Ectodermal cell (in vitro differentiated cells): ENCODE results near the gene SPTBN1.
"Not testable (repeated sequence)": the region's sequence is repeated elsewhere in the genome, so short reads cannot be mapped to it uniquely, and the experiment has no call there.

Experiments used
- H3K27ac ChIP-seq: 2 replicates; pipeline ENCODE4 v1.7.0; 2013; ENCODE audit warnings: mild to moderate bottlenecking, low read depth, low read length; ENCODE audit not compliant: insufficient read depth, poor library complexity, severe bottlenecking
- H3K27me3 ChIP-seq: 2 replicates; pipeline ENCODE4 v1.7.0; 2013; ENCODE audit warnings: mild to moderate bottlenecking, low read length; ENCODE audit not compliant: insufficient read depth, control insufficient read depth, poor library complexity, severe bottlenecking
- H3K36me3 ChIP-seq: one replicate; pipeline ENCODE4 v1.7.0; 2013; ENCODE audit warnings: low read length; ENCODE audit not compliant: control insufficient read depth, insufficient read depth
- H3K4me1 ChIP-seq: one replicate; pipeline ENCODE4 v1.7.0; 2013; ENCODE audit warnings: low read length; ENCODE audit not compliant: control insufficient read depth, insufficient read depth
- H3K4me3 ChIP-seq: 2 replicates; pipeline ENCODE4 v1.7.0; 2013; ENCODE audit warnings: low read depth, low read length, control low read depth; ENCODE audit not compliant: insufficient read depth
- H3K9me3 ChIP-seq: 2 replicates; pipeline ENCODE4 v1.7.0; 2013; ENCODE audit warnings: mild to moderate bottlenecking, low read length, moderate library complexity; ENCODE audit not compliant: control insufficient read depth
- WGBS, 2 experiments: methylation state at CpG; one replicate each; pipeline ENCODE4 v1.1.7; 2013; ENCODE audit warnings: missing lambda C conversion rate in 2 of 2; 5-methylcytosine and 5-hydroxymethylcytosine counted together

The SPTBN1 gene

GRCh38 chr2:54497763-54498680 is 41.9 kb downstream of the SPTBN1 start:
- no peaks in the 10 kb centered on the region for H3K36me3 ChIP-seq
- no peak overlapping the region for H3K4me3 ChIP-seq
- H3K27me3 ChIP-seq = no peaks in the 10 kb centered on the region
- WGBS, 2 experiments = 59 to 68% methylated on average over 7 to 8 of the region's 8 CpGs
- no peak overlapping the region for H3K27ac ChIP-seq
- no peaks in the 10 kb centered on the region for H3K9me3 ChIP-seq
- H3K4me1 ChIP-seq = no peaks in the 10 kb centered on the region

GRCh38 chr2:54499661-54500060 is 43.5 kb downstream of the SPTBN1 start:
- WGBS, 2 experiments = 91 to 97% methylated on average over 2 of the region's 2 CpGs
- H3K27me3 ChIP-seq = no peaks in the 10 kb centered on the region
- H3K4me1 ChIP-seq = no peaks in the 10 kb centered on the region
- H3K27ac ChIP-seq = no peak overlapping the region
- H3K4me3 ChIP-seq = no peak overlapping the region
- H3K9me3 ChIP-seq = no peaks in the 10 kb centered on the region
- H3K36me3 ChIP-seq = no peaks in the 10 kb centered on the region

GRCh38 chr2:54500404-54501205 is 44.5 kb downstream of the SPTBN1 start:
- WGBS, 2 experiments = 92% methylated on average over 8 of the region's 8 CpGs
- Histone ChIP-seq H3K27ac (no peak overlapping the region), H3K27me3 (no peaks in the 10 kb centered on the region), H3K4me3 (no peak overlapping the region), H3K36me3 (no peaks in the 10 kb centered on the region), H3K4me1 (no peaks in the 10 kb centered on the region), H3K9me3 (no peaks in the 10 kb centered on the region)

- WGBS, 2 experiments = 82 to 92% methylated on average over 2 of the region's 2 CpGs
- H3K4me1 ChIP-seq = no peaks in the 10 kb centered on the region
- H3K4me3 ChIP-seq = no peak overlapping the region
- no peaks in the 10 kb centered on the region for H3K27me3 ChIP-seq
- no peaks in the 10 kb centered on the region for H3K9me3 ChIP-seq
- no peak overlapping the region for H3K27ac ChIP-seq
- H3K36me3 ChIP-seq = no peaks in the 10 kb centered on the region
Measured at GRCh38 chr2:54502731-54503130, 46.6 kb downstream of the SPTBN1 start.

GRCh38 chr2:54503192-54503591 is 47.1 kb downstream of the SPTBN1 start:
- 68 to 77% methylated on average over 3 of the region's 3 CpGs for WGBS, 2 experiments

GRCh38 chr2:54503828-54504227 is 47.7 kb downstream of the SPTBN1 start:
- H3K4me1 ChIP-seq = no peaks in the 10 kb centered on the region

More at GRCh38 chr2:54503192-54503591, 47.1 kb downstream of the SPTBN1 start:
- Histone ChIP-seq H3K9me3 (no peaks in the 10 kb centered on the region), H3K4me1 (no peaks in the 10 kb centered on the region), H3K36me3 (no peaks in the 10 kb centered on the region), H3K4me3 (no peak overlapping the region), H3K27me3 (no peaks in the 10 kb centered on the region), H3K27ac (no peak overlapping the region)

GRCh38 chr2:54504866-54505265 is 48.7 kb downstream of the SPTBN1 start:
- Histone ChIP-seq H3K27ac (no peak overlapping the region), H3K9me3 (no peaks in the 10 kb centered on the region), H3K27me3 (no peaks in the 10 kb centered on the region), H3K36me3 (no peaks in the 10 kb centered on the region), H3K4me3 (no peak overlapping the region), H3K4me1 (no peaks in the 10 kb centered on the region)
- 89 to 92% methylated on average over 2 of the region's 2 CpGs for WGBS, 2 experiments

More at GRCh38 chr2:54503828-54504227, 47.7 kb downstream of the SPTBN1 start:
- Histone ChIP-seq H3K9me3 (no peaks in the 10 kb centered on the region), H3K36me3 (no peaks in the 10 kb centered on the region), H3K27ac (no peak overlapping the region), H3K27me3 (no peaks in the 10 kb centered on the region), H3K4me3 (no peak overlapping the region)
- 78 to 81% methylated on average over 1 of the region's 1 CpG for WGBS, 2 experiments

GRCh38 chr2:54508541-54508940 is 52.4 kb downstream of the SPTBN1 start:
- Histone ChIP-seq H3K4me1 (no peaks in the 10 kb centered on the region), H3K4me3 (no peak overlapping the region), H3K27ac (no peak overlapping the region), H3K9me3 (no peaks in the 10 kb centered on the region), H3K27me3 (no peaks in the 10 kb centered on the region), H3K36me3 (no peaks in the 10 kb centered on the region)
- 93% methylated on average over 6 of the region's 6 CpGs for WGBS, 2 experiments

- 93 to 95% methylated on average over 5 of the region's 5 CpGs for WGBS, 2 experiments
- not testable (repeated sequence) for H3K4me1 ChIP-seq, H3K27me3 ChIP-seq, H3K36me3 ChIP-seq, H3K9me3 ChIP-seq, H3K27ac ChIP-seq, H3K4me3 ChIP-seq
Measured at GRCh38 chr2:54509043-54509442, 52.9 kb downstream of the SPTBN1 start.

GRCh38 chr2:54510916-54511315 is 54.8 kb downstream of the SPTBN1 start:
- Histone ChIP-seq H3K36me3 (no peaks in the 10 kb centered on the region), H3K9me3 (no peaks in the 10 kb centered on the region), H3K27ac (no peak overlapping the region), H3K4me1 (no peaks in the 10 kb centered on the region), H3K27me3 (no peaks in the 10 kb centered on the region), H3K4me3 (no peak overlapping the region)
- 88 to 96% methylated on average over 2 of the region's 2 CpGs for WGBS, 2 experiments
